Neural crest cell (in vitro differentiated cells): ENCODE results near the gene MMEL1. TPM values are rescaled to one million over a fixed set of nuclear protein-coding genes. Genes with fewer than 3 reads are reported as not detected.
"Not testable (repeated sequence)": the region's sequence is repeated elsewhere in the genome, so short reads cannot be mapped to it uniquely, and the experiment has no call there.

Experiments used
- DNase-seq: peaks from one replicate; pipeline ENCODE4 v3.0.0; 2021; ENCODE audit warnings: low read depth, mixed read lengths, low spot score
- H3K27ac Mint-ChIP-seq: one replicate; pipeline ENCODE4 v1.8.0; 2021; ENCODE audit warnings: mild to moderate bottlenecking, mixed read lengths; ENCODE audit not compliant: unreplicated experiment
- H3K27me3 Mint-ChIP-seq: 2 replicates; pipeline ENCODE4 v1.8.0; 2021; ENCODE audit warnings: low read depth, mild to moderate bottlenecking, mixed read lengths
- H3K36me3 Mint-ChIP-seq: 2 replicates; pipeline ENCODE4 v1.8.0; 2021; ENCODE audit warnings: low read depth, mild to moderate bottlenecking, mixed read lengths
- H3K4me1 Mint-ChIP-seq: 2 replicates; pipeline ENCODE4 v1.8.0; 2021; ENCODE audit warnings: mixed read lengths
- H3K4me3 Mint-ChIP-seq: one replicate; pipeline ENCODE4 v1.8.0; 2021; ENCODE audit warnings: mild to moderate bottlenecking, mixed read lengths
- H3K9me3 Mint-ChIP-seq: 2 replicates; pipeline ENCODE4 v1.8.0; 2021; ENCODE audit warnings: mixed read lengths
- total RNA-seq: library from RNA; stranded (reverse); gene quantifications from 2 replicates; pipeline ENCODE4 v1.2.1, GENCODE V29; 2021
- TF ChIP-seq, protein P1 (sequence below): fragments of 200-600 bp; sonication (generic); conservative IDR thresholded peaks from 2 replicates; pipeline ENCODE4 v1.5.0; 2021; ENCODE audit warnings: antibody characterized with exemption, mild to moderate bottlenecking

Gene MMEL1
- total RNA-seq, 1 donor from 2014 or later, result 0.51 TPM

DNA sequence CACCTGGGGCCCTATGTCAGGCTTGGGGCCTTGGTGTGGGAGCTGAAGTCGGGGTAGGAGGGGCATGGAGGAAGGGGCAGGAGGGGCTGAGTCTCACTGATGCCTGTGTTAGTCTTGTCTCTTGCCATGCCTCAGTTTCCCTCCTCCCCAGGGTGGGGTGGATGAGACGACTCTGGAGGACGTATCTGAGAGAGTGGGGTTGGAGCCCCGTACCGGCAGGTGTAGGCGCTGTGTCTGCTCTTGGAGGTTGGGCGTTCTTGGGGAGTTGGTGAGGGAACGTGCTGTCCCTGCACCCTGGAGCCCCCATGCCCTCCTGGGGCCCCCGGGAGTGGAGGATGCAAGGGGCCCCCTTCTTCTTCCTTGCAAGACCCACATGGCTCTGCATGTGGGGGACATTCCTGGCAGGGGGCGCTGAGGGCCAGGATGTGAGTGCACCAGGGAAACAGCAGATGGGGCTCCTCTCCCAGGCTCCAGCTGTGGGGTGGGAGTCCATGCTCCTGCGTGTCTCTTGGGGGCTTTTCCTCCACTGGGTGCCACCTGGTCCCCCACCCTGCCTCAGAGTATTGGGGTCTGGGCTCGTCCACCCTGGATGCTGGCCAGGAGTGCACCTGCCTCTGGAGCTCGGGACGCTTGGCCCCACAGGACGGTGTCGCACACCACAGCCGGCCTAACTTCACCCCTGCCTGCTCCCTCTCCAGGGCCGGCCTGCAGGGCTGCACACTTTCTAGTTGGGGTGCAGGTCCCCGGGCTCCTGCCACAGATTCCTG lies 78.0 kb downstream of the MMEL1 start:
- H3K9me3 Mint-ChIP-seq, result no peaks in the 10 kb centered on the region
- H3K4me1 Mint-ChIP-seq, result peaks cover 4% of the 10 kb centered on the region
- no peaks in the 10 kb centered on the region for H3K36me3 Mint-ChIP-seq
- no peak for DNase-seq
- H3K27ac Mint-ChIP-seq, result no peak overlapping the region
- TF ChIP-seq, protein P1, sequence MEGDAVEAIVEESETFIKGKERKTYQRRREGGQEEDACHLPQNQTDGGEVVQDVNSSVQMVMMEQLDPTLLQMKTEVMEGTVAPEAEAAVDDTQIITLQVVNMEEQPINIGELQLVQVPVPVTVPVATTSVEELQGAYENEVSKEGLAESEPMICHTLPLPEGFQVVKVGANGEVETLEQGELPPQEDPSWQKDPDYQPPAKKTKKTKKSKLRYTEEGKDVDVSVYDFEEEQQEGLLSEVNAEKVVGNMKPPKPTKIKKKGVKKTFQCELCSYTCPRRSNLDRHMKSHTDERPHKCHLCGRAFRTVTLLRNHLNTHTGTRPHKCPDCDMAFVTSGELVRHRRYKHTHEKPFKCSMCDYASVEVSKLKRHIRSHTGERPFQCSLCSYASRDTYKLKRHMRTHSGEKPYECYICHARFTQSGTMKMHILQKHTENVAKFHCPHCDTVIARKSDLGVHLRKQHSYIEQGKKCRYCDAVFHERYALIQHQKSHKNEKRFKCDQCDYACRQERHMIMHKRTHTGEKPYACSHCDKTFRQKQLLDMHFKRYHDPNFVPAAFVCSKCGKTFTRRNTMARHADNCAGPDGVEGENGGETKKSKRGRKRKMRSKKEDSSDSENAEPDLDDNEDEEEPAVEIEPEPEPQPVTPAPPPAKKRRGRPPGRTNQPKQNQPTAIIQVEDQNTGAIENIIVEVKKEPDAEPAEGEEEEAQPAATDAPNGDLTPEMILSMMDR, result peak; percentile 45
- H3K4me3 Mint-ChIP-seq, result no peak overlapping the region
- no peaks in the 10 kb centered on the region for H3K27me3 Mint-ChIP-seq

DNA sequence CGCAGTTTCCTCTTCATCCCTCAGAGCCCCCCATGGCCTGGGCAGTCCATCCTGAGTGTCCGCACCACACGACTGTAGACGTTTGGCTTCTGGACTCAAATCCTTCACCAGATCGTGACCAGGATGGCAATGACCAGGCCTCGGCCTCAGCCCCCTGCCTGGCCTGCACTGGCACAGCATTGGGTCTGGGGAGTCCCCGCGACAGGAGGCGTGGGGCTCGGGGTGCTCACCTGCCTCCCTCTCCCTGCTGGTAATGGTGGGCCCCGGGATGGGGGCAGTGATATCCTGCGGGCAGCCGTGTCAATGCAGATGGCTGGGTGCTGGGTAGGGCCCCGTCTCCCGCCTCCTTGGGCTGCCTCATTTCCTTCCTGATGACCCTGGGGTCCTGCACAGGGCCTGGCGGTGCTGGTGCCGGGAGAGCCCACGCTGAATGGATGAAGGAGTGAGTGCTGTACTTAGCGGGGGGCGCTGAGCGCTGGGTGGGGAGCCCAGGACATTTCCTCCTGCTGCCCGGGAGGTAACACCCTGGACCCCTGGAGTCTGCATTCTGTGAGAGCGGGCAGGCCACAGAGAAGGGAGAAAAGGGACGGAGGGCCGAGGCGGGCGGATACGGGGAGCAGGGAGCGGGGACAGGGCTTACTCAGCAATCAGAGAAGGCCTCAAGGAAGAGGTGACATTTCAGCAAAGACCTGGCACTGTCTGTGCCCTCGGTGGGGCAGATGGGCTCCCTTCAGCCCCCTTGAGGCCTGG lies 78.8 kb downstream of the MMEL1 start:
- Mint-ChIP-seq H3K4me3 (no peak overlapping the region), H3K27me3 (no peaks in the 10 kb centered on the region), H3K36me3 (no peaks in the 10 kb centered on the region), H3K9me3 (no peaks in the 10 kb centered on the region), H3K4me1 (peaks cover 4% of the 10 kb centered on the region), H3K27ac (no peak overlapping the region)
- TF ChIP-seq, protein P1, result no peak
- no peak for DNase-seq

DNA sequence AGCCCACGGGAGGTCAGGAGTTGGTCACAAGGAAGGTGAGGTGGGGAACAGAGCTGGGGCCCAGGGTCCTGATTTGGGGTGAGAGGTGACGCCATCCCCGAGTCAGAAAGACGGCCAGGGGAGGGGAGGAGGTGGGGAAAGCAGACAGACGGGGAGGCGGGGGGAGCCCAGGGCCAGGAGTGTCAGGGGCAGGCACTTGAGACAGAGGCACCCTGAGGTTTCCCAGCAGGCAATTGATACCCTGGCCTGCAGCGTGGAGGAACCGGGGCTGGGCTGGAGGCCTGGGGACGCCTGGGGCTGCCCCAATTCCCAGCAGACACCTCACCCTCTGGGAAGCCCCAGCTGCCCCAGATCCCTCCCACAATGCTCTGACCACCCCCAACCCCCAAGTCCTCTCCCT lies 79.7 kb downstream of the MMEL1 start:
- H3K36me3 Mint-ChIP-seq, H3K9me3 Mint-ChIP-seq: not testable (repeated sequence)

DNA sequence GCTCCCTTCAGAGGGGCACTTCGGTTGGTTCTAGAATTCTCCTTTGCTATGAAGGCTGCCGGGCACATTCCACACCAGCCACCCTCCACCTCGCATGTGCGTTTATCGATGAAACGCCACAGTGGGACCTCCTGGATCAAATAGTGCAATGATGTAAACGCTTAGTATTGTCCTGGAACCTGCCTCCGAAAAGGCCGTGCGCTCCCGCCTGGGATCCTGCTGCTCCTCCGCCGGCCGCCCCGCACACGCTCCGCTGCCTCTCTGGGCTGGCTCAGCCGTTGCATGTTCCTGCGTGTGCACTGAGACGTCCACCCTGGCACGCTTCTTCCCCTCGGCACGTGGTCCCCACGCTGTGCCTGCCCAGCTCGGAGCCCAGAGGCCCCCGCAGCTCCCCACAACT lies 80.6 kb downstream of the MMEL1 start:
- Mint-ChIP-seq H3K27me3 (no peaks in the 10 kb centered on the region), H3K9me3 (no peaks in the 10 kb centered on the region), H3K4me1 (peaks cover 16% of the 10 kb centered on the region), H3K4me3 (no peak overlapping the region), H3K36me3 (no peaks in the 10 kb centered on the region), H3K27ac (no peak overlapping the region)
- TF ChIP-seq, protein P1, result no peak
- no peak for DNase-seq

More for the DNA sequence above, 79.7 kb downstream of the MMEL1 start:
- not testable (repeated sequence) for H3K27ac Mint-ChIP-seq, H3K27me3 Mint-ChIP-seq, DNase-seq, H3K4me3 Mint-ChIP-seq
- peaks cover 12% of the 10 kb centered on the region for H3K4me1 Mint-ChIP-seq

DNA sequence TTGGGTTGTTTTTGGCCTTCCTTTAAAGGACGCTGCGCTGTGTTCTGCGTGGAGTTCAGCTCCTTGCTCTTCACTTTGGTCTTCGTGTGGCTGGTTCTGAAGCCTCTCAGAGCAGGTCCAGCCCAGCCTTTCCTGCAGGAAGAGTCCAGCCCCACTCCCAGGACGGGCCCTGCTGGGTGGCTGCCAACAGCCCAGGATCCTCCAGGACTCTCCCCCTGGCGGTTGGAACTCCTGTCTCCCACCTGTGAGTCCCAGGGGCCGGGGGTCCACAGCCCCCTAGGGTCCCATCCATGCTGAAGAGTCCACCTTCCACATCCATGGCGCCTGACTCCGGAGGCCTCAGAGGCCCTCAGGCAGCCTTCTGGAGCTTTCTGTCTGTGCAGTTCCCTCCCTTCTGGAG lies 81.3 kb downstream of the MMEL1 start:
- H3K27ac Mint-ChIP-seq, H3K9me3 Mint-ChIP-seq, H3K27me3 Mint-ChIP-seq, H3K36me3 Mint-ChIP-seq, DNase-seq, H3K4me3 Mint-ChIP-seq: not testable (repeated sequence)
- peaks cover 15% of the 10 kb centered on the region for H3K4me1 Mint-ChIP-seq

DNA sequence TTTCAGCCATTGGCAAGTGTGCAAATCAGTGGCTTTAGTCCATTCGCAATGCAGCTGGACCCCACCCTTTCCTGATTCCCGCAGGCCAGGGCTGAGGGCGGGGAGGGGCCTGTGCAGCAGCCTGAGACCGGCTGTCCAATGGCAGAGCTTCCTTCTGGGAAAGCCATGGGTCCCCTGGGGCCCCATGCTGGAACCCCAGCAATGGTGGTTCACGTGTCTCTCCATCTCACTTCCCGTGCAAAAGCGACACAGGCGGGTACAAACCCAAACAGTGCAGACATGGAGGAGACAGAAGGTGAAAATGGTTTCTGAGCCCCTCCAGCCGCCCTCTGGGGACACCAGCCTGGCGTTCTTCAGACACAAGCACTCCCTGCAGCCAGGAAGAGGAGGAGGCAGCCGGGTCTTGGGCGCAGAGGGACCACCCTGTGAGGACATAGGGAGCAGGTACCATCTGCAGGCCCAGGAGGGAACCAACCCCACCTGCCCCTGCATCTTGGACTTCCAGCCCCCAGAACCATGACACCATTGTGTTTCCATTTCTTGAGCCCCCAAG lies 82.4 kb downstream of the MMEL1 start:
- not testable (repeated sequence) for H3K27me3 Mint-ChIP-seq, H3K36me3 Mint-ChIP-seq, H3K4me3 Mint-ChIP-seq, H3K27ac Mint-ChIP-seq, DNase-seq, H3K9me3 Mint-ChIP-seq
- peaks cover 13% of the 10 kb centered on the region for H3K4me1 Mint-ChIP-seq

DNA sequence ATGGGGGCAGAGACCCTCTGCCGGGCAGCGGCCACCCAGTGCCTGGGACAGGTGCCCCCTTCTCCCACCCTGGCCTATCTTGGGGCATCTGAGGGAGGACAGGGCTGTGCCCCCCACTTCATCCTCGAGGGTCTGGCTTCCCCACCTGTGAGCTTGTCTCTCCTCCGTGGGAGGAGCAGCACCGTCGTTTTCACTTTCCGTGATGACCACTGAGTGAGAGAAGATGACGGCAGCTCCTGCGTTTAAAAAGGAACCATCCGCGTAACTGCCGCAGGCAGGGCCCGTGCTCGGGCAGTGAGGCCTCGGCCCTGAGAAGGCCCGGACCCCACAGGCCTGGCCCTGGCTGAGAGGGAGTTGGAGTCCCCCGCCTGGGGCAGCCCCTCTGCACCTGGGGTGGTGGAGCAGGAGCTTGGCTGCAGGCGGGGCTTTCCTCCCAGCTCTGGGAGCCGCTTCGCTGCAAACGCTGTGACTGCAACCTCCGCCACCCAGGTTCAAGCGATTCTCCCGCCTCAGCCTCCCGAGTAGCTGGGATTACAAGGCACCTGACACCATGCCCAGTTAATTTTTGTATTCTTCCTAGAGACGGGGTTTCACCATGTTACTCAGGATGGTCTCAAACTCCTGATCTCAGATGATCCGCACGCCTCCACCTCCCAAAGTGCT lies 83.3 kb downstream of the MMEL1 start:
- peak overlapping the region; percentile 31 for H3K4me3 Mint-ChIP-seq
- not testable (repeated sequence) for H3K27me3 Mint-ChIP-seq, H3K9me3 Mint-ChIP-seq, H3K36me3 Mint-ChIP-seq, DNase-seq, H3K27ac Mint-ChIP-seq
- H3K4me1 Mint-ChIP-seq, result peaks cover 22% of the 10 kb centered on the region
